GM19043 (cell line): ENCODE data around the gene TSSK6.

Source experiments
- ATAC-seq: cut with Tn5 transposase; IDR thresholded peaks from one replicate; pipeline ENCODE4 v1.9.1; 2021; ENCODE audit warnings: low read depth; ENCODE audit not compliant: unreplicated experiment

TSSK6 gene

DNA sequence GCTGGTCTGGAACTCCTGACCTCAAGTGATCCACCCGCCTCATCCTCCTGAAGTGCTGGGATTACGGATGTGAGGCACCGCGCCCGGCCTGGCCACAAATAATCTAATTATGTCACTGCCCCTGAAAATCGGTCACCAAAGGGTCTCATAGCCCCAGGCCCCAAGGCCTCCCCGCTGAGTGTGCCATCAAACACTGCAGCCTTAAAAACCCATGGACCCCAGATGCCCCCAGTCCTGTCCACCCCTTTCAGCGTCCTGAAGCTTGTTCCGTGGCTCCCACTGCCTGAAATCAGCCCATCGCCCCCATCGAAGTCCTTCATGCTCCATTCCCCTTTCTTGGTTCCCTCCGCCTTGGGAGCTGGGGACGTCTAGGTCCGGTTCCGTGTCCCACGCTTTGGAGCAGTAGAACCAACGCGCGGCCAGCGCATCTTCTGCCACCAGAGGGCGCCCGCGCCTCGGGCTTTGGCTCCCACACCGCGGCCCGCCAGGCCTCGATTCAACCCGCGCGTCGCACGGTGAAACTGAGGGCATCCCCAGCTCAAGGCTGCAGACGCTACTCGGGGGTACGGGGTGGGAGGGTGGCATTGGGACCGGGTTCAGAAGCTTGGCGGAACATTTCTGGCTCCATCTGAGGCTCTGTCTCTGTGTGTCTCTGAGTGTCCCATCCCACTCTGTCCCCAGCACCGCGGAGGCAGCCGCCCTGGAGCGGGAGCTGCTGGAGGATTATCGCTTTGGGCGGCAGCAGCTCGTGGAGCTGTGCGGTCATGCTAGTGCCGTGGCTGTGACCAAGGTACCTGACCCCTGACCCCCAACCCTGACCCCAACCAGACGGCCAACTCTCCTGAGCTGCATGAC is 16.8 kb upstream of the TSSK6 start:
- no peak for ATAC-seq

GRCh38 chr19:19530889-19531288 is 15.5 kb upstream of the TSSK6 start:
- no peak for ATAC-seq

DNA sequence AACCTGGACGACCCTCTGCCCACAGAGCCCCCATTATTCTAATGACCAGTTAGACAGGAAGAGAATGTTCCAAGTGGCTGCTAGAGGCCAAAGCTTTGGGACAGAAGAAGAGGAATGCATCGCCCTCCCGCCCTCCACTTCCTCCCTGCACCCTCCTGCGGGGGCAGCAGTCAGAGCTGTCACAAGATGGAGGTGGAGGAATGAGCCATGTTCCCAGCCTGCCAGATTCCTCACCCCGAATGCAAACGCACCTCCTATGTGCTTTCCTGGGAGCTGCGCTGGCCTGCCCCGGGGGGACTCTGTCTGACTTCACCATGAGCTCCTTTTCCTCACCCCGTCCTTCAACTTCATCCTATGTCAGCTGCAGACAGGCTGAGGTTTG is 15.1 kb upstream of the TSSK6 start:
- no peak for ATAC-seq

DNA sequence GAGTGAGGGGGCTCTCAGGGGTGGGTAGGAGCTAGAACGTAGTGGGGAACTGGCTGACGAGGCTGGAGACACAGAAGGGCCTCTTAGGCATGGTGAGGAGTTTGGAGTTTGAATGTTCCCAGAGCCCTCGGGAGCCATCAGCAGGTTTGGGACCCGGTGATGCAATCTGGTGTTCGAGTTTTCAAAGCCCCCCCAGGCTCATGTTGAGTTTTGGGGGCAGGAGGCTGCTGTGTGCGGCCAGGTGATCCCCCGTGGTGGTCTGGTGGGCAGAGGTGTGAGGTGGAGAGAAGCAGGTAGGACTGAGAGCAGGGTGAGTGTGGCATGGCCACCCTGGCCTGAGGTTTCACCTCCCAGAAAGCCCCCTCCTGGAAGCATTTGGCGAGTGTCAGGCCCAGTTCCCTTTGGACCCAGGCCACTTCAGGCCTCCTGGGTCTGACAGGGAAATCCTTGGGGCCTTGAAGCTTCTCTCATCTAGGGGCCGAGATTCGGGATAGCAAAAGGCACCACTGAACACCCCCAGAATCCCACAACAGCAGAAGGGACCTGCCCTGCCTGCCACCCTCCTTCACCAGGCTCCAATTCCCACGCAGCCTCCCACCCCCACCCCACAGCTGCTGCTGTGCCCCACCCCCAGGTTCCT is 14.6 kb upstream of the TSSK6 start:
- no peak for ATAC-seq

- no peak for ATAC-seq
These were observed 13.6 kb upstream of the TSSK6 start, which contains the start of gene YJEFN3 for GRCh38 chr19:19528721-19529490. Gene YJEFN3, plus strand, starts transcription at chr19:19528911. Its CDS starts 22 bp downstream, at chr19:19528933.

DNA sequence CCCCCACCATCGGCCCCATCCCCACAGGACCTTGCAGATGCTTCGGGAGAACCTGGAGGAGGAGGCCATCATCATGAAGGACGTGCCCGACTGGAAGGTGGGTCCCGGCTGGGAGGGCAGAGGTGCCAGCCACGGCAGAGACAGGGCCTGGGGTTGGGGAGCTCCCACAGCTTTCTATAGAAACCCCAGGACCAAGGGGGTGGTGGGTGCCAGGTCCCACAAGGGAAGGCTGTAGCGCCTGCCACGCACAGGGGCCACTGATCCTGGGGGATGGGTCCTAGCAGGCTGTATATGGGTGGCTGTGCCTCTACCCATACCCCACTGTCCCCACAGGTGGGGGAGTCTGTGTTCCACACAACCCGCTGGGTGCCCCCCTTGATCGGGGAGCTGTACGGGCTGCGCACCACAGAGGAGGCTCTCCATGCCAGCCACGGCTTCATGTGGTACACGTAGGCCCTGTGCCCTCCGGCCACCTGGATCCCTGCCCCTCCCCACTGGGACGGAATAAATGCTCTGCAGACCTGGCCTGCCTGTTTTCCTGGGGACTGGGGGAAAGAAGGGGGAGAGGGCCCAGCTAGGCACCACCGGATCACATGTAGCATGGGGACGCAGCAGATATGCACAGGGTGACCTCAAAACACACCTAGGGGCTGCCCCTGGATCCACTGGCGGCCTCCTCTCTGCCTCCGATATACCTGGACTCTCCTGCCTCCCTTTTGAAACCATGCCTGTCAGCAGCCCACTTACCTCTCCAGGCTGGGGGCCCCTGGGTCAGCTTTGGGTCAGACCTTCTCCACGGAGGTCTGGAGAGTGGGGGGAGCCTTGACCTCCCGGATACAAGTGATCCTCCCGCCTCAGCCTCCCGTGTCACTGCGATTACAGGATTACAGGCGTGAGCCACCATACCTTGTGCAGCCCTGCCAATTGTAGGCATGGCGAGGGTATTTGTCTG is 12.6 kb upstream of the TSSK6 start:
- ATAC-seq, result no peak

- ATAC-seq, result no peak
These were observed 12.0 kb upstream of the TSSK6 start for GRCh38 chr19:19527371-19527656.

DNA sequence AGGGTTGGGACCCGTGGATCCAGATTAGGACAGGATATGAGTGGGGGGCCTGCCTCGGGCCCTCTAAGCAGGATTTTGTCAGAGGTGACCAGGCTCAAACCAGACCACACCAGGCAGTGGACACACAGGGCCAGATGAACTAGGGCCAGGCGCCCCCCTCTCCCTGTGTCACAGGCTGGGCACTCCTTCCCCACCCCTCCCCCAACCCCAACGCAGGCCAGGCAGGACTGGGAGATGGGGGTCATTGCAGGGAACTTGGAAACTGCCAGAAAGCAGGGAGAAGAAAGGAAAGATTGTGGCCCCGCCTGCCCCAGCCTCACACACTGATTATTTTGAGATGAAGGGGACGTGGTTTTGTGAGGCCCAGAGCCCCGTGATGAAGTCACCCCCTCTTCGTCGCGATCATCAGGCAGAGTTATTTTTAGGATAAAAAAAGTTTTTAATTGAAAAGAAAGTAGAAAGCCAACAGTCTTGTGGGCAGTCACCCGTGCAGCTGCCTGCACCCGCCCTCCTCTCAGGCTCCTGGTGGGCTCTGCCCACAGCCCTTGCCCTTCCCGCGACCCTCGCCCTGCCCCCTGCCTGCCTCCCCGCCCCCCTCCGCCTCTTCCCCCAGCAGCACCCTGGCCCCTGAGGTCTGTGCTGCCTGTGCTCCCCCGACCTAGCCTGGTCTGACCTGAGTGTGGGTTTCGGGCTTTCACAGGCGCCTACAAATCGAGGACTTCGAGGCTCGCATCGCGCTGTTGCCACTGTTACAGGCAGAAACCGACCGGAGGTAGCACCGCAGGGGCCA is 11.4 kb upstream of the TSSK6 start:
- no peak for ATAC-seq

GRCh38 chr19:19525611-19526380 is 10.4 kb upstream of the TSSK6 start:
- ATAC-seq, result no peak

DNA sequence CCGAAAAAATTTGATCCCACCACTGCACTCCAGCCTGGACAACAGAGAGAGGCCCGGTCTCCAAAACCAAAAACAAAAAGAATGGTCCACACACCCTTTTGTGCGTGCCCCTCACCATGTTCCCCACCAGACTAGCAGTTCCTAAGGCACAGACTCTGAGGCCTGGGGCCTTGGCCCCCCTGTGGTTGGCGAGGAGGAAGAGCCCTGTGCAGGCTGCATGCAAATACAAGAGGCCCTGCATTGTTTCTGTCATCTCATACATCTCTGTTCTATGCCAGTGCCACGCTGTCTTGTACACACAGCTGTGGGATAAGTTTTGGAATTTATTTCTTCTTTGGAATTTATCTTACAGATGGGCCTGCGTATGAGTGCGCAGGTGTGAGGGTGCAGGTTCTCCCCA is 8.7 kb upstream of the TSSK6 start:
- ATAC-seq, result no peak

- no peak for ATAC-seq
These were observed 7.8 kb upstream of the TSSK6 start for GRCh38 chr19:19523177-19523576.

GRCh38 chr19:19520989-19521388 is 5.6 kb upstream of the TSSK6 start:
- no peak for ATAC-seq

DNA sequence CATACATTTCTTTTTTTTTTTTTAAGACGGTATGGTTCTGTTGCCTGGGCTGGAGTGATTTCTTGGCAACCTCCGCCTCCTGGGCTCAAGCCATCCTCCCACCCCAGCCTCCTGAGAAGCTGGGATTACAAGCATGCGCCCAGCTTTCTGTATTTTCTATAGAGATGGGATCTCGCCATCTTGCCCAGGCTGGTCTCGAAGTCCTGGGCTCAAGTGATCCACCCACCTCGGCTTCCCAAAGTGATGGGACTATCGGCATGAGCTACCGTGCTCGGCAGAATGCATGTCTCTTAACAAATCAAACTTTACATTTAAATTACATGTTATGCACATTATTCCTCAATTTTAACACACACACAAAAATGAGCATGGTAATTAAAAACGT is 1.9 kb upstream of the TSSK6 start:
- no peak for ATAC-seq

GRCh38 chr19:19515642-19516519 is 533 bp upstream of the TSSK6 start, which contains the start of gene NDUFA13:
Gene NDUFA13, plus strand, starts transcription at chr19:19516225. Its CDS starts 14 bp downstream, at chr19:19516239.
- ATAC-seq, result peak; percentile 79

GRCh38 chr19:19514215-19514657 is 1.1 kb downstream of the TSSK6 start:
- no peak for ATAC-seq

GRCh38 chr19:19513682-19514081 is 1.7 kb downstream of the TSSK6 start:
- no peak for ATAC-seq

DNA sequence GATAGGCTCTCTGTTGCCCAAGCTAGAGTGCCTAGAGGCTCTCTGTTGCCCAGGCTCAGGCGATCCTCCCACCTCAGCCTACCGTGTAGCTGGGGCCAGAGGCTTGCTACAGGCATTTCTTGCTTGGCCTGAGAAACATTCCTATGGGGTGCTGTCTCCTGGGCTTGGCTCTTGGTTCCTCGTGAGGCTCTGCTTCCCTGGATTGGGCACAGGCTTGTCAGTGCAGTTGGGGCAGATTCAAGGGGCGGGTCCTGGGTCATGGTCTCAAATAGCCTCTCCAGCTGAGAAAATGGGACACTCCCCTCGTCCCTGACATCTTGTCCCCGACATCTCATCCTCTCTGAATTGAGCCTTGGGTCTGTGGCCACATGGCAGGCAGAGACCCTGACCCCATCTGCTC is 4.9 kb downstream of the TSSK6 start:
- no peak for ATAC-seq

GRCh38 chr19:19508217-19508616 is 7.1 kb downstream of the TSSK6 start:
- ATAC-seq, result no peak
